ENCODE results near the gene MIA3.

Gene MIA3

DNA sequence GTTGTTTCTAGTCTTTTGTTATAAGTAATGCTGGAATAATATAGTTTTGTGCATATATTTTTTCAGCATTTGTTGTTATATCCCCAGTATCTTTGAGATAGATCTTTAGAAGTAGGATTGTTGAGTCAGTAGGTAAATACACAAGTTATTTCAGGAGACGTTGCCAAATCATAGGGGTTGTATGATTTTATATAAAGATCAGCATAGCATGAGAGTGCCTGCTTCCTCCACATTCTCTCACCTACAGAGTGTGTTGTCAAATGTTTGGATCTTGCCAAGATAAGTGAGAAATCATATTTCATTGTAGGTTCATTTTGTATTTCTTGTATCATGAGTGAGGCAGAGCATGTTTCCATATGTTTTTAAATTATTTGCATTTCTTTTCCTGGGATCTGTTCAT is 24.6 kb downstream of the MIA3 start:
- TF ChIP-seq POLR2AphosphoS5 (IDR thresholded peaks at IDR 0.05; ENCODE audit: low read depth, low read length) (no peak), SIN3A (IDR thresholded peaks at IDR 0.05; ENCODE audit: borderline replicate concordance, insufficient read depth, low read length) (no peak), FOXP2 (optimal IDR thresholded peaks at IDR 0.05; ENCODE audit: borderline replicate concordance, extremely low read depth, extremely low read length, insufficient read depth) (no peak), TAF1 (IDR thresholded peaks at IDR 0.05; ENCODE audit: borderline replicate concordance, insufficient read depth, low read length) (no peak)
- TF ChIP-seq, protein P1, sequence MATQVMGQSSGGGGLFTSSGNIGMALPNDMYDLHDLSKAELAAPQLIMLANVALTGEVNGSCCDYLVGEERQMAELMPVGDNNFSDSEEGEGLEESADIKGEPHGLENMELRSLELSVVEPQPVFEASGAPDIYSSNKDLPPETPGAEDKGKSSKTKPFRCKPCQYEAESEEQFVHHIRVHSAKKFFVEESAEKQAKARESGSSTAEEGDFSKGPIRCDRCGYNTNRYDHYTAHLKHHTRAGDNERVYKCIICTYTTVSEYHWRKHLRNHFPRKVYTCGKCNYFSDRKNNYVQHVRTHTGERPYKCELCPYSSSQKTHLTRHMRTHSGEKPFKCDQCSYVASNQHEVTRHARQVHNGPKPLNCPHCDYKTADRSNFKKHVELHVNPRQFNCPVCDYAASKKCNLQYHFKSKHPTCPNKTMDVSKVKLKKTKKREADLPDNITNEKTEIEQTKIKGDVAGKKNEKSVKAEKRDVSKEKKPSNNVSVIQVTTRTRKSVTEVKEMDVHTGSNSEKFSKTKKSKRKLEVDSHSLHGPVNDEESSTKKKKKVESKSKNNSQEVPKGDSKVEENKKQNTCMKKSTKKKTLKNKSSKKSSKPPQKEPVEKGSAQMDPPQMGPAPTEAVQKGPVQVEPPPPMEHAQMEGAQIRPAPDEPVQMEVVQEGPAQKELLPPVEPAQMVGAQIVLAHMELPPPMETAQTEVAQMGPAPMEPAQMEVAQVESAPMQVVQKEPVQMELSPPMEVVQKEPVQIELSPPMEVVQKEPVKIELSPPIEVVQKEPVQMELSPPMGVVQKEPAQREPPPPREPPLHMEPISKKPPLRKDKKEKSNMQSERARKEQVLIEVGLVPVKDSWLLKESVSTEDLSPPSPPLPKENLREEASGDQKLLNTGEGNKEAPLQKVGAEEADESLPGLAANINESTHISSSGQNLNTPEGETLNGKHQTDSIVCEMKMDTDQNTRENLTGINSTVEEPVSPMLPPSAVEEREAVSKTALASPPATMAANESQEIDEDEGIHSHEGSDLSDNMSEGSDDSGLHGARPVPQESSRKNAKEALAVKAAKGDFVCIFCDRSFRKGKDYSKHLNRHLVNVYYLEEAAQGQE (IDR thresholded peaks at IDR 0.05; ENCODE audit: insufficient read depth in 1 of 2, low read depth in 2 of 2, low read length in 2 of 2) = no peak

DNA sequence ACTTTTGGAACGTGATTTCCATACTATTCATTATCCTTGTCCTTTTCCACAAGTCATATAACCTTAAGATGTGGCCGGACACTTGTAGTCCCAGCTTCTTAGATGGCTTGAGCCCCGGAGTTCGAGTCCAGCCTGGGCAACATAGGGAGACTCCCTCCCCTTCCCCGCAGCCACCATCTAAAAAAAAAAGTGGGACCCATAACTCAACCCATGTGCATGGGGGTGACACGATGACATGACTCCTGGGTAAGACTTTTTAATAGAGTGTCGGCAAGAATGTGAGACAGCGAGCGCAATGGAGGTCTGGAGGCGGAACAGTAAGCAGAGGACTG is 25.7 kb downstream of the MIA3 start:
- TF ChIP-seq SIN3A (IDR thresholded peaks at IDR 0.05; ENCODE audit: borderline replicate concordance, insufficient read depth, low read length) = no peak
- TF ChIP-seq TAF1 (IDR thresholded peaks at IDR 0.05; ENCODE audit: borderline replicate concordance, insufficient read depth, low read length) = no peak
- no peak for TF ChIP-seq POLR2AphosphoS5 (IDR thresholded peaks at IDR 0.05; ENCODE audit: low read depth, low read length)
- TF ChIP-seq FOXP2 (optimal IDR thresholded peaks at IDR 0.05; ENCODE audit: borderline replicate concordance, extremely low read depth, extremely low read length, insufficient read depth) = no peak
- TF ChIP-seq, protein P1 (IDR thresholded peaks at IDR 0.05; ENCODE audit: insufficient read depth in 1 of 2, low read depth in 2 of 2, low read length in 2 of 2) = no peak

DNA sequence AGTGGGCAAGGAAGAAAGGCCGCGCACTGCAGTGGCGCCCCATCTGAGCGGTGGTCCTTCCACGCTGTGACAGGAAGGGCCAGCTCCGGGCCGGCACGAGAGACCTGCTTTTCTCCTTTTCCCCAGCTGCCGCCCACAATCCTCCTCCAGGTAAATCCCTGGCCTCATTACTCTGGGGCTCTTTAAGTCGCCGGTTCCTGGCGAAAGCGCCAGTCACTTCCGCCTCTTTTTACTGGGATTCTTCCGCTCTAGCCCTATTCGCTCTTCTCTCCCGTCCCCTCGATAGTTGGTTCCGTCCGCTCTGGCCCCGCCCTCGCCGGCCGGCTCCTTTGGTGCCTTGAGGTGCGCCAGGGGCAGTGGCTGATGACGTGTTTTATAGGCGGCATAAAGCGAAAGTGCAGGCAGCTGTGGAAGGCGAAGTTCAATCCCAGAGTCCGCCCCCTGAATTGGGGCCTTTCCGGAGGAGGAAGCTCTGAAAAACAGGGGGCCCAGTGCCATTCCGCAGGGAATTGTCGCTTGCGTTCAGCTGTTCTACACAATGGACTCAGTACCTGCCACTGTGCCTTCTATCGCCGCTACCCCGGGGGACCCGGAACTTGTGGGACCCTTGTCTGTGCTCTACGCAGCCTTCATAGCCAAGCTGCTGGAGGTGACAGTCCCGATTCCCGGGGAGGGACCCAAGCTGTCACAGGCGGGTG is 26.2 kb downstream of the MIA3 start:
- TF ChIP-seq POLR2AphosphoS5 (IDR thresholded peaks at IDR 0.05; ENCODE audit: low read depth, low read length) (peak; percentile 81), TAF1 (IDR thresholded peaks at IDR 0.05; ENCODE audit: borderline replicate concordance, insufficient read depth, low read length) (no peak), SIN3A (IDR thresholded peaks at IDR 0.05; ENCODE audit: borderline replicate concordance, insufficient read depth, low read length) (no peak; the same call in 1 of the 2 replicates), FOXP2 (optimal IDR thresholded peaks at IDR 0.05; ENCODE audit: borderline replicate concordance, extremely low read depth, extremely low read length, insufficient read depth) (no peak)
- TF ChIP-seq, protein P1 (IDR thresholded peaks at IDR 0.05; ENCODE audit: insufficient read depth in 1 of 2, low read depth in 2 of 2, low read length in 2 of 2) = no peak

DNA sequence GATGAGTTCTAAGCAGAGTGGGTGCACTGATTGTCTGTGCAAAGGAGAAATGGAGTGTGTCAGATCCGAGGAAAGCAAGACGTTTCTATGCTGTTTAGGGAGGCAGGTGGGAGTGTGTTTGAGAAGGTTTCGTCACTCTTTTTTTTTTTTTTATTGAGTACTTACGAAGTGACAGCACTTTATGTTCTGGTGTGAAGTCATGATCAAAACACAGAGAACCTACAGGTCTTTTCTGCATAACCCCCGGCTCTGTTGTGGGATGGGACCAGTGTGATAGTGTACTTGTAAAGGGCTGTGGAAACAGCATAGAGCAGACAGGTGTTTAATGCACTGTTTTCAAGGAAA is 26.7 kb downstream of the MIA3 start:
- TF ChIP-seq FOXP2 (optimal IDR thresholded peaks at IDR 0.05; ENCODE audit: borderline replicate concordance, extremely low read depth, extremely low read length, insufficient read depth) = no peak
- no peak for TF ChIP-seq SIN3A (IDR thresholded peaks at IDR 0.05; ENCODE audit: borderline replicate concordance, insufficient read depth, low read length)
- no peak for TF ChIP-seq POLR2AphosphoS5 (IDR thresholded peaks at IDR 0.05; ENCODE audit: low read depth, low read length)
- TF ChIP-seq TAF1 (IDR thresholded peaks at IDR 0.05; ENCODE audit: borderline replicate concordance, insufficient read depth, low read length) = no peak
- TF ChIP-seq, protein P1 (IDR thresholded peaks at IDR 0.05; ENCODE audit: insufficient read depth in 1 of 2, low read depth in 2 of 2, low read length in 2 of 2) = no peak

Measured in PFSK-1 (cell line).